Stimulated activated CD4-positive, alpha-beta T cell treated with anti-CD3 and anti-CD28 coated beads, Interleukin-4, amount 100 ng/mL, for 1 hour (primary cell): ENCODE measurements around the gene SLC22A12.

Source experiments
- DNase-seq: peaks from one replicate; pipeline ENCODE4 v3.0.0-alpha.2; 2020

The SLC22A12 gene

DNA sequence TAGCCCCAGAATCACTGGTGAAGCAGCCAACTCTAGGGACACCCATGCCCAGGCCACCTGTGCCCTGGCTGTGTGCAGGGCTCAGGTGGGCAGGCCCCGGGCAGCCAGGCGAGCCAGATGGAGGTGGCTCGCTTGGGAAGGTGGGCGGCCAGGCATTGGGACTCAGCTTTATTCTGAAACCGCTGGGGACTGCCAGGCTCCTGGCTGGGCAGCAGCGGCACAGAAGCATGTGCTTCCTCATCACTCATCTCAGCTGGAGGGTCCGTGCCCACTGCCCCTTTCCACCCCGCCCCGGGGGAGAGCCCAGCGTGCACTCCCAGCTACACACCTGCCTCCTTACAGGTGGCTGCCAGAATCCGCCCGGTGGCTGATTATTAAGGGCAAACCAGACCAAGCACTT, 27.1 kb upstream of the SLC22A12 start:
- no peak for DNase-seq

- no peak for DNase-seq
Observed at GRCh38 chr11:64564419-64564818, 26.6 kb upstream of the SLC22A12 start.

GRCh38 chr11:64564947-64565889, 25.8 kb upstream of the SLC22A12 start:
- DNase-seq = no peak

GRCh38 chr11:64566042-64566914, 24.7 kb upstream of the SLC22A12 start:
- peak; percentile 10 for DNase-seq

- DNase-seq = no peak
Observed at GRCh38 chr11:64566915-64567891, 23.8 kb upstream of the SLC22A12 start.

- DNase-seq = no peak
Observed at GRCh38 chr11:64568041-64568571, 22.9 kb upstream of the SLC22A12 start.

DNA sequence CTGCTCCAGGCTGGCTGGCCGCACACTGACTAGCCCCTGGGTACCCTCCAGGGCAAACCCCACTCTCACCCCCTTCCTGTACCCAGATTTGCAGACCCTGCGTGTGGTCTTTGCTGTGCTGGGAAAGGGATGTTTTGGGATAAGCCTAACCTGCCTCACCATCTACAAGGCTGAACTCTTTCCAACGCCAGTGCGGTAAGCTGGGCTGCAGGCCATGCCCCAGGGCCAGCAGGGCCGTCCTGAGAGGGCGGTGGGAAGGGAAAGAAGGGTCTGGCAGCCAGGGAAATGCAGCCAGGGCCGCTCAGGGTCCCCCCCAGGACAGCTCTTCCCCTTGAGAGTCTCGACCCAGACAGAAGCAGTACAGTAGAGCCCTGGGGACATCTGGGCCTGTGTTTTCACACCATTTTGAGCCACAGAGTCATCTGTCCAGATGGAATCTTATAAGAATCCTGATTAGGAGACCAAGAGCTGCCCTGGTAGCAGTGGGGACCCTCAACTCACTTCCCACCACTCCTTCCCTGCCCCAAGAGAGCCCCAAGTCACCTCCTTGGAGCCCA, 22.4 kb upstream of the SLC22A12 start:
- no peak for DNase-seq

DNA sequence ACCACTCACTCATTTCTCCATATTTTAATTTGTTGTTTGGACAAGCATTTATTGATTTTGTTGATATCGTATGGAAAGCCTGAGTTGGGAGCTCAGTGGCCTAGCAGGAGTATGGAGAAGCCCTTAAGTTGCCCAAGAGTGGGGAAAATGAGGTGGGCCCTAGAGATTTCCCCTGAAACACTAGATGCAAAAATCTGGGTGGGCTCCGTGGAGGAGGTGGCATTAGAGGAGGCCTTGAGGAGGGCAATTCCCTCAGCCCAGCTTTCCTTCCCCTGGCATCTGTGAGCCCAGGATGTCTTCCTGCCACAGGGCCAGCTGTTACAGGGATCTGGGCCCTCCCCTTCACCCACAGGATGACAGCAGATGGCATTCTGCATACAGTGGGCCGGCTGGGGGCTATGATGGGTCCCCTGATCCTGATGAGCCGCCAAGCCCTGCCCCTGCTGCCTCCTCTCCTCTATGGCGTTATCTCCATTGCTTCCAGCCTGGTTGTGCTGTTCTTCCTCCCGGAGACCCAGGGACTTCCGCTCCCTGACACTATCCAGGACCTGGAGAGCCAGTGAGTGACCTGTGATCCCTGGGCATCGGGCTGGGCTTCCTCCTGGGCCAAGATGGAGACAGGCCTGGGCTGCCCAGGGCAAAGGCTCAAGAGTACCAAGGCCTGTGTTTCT, 21.6 kb upstream of the SLC22A12 start:
- no peak for DNase-seq

GRCh38 chr11:64570341-64570740, 20.7 kb upstream of the SLC22A12 start:
- no peak for DNase-seq

- DNase-seq = no peak
Observed at GRCh38 chr11:64571050-64571409, 20.0 kb upstream of the SLC22A12 start.

DNA sequence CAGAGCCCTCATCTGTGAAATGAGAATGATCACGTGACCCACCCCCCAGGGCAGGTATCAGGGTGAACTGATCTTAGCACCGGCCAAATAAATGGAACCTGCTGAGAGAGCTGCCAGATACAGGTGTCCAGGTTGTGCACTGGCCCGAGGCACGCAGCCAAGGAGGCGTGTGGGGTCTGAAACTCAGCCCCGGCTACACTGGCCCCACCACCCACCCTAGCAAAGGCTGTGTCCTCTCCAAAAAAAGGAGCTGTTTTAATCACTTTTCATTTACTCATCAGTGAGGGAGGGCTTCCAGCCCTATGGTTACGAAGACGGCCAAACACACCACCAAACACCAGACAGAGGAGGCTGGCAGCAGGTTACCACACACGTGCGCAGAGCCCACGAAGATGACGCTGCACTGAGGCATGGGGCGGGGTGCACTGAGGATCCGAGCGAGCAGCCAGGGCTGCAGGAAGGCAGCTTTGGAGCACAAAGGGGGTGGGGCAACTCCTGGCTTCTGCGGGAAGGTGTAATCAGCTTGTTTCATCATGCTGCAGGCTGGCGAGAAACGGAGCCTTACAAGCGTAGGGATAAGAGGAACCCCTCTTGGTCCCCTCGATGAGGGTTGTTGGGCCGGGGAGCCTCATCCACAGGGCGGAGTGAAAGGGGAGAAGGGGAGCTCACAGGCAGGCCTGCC, 19.5 kb upstream of the SLC22A12 start:
- DNase-seq = no peak

DNA sequence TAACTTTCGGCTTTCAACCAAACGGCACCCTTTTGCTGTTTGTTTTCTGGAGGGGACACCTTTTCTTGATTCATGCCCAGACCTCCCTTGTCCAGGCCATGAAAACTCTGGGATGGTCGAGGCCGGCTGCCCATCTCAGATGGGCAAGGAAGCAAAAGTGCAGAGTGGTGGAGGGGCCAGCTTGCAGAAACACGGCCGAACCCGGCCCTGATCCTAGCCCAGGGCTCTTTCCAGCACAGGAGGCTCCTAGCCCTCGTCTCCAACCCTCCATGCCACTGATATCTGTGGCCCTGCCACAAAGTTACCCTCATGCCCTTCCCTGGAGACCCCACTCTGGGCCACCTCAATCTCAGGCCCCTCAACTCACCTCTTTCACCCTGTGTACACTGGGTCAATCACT, 18.9 kb upstream of the SLC22A12 start:
- no peak for DNase-seq

DNA sequence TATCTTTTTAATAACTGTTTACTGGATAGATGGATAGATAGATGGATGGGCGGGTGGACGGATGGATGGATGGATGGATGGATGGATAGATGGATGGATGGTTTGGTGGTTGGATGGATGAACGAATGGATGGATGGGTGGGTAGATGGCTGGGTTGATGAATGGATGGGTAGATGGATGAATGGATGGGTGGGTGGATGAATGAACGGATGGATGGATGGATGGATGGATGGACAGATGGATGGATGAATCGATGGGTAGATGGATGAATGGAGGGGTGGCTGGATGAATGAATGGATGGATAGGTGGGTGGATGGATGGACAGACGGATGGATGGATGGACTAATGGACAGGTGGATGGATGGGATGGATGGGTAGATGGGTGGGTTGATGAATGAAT, 13.8 kb upstream of the SLC22A12 start:
- DNase-seq = no peak

DNA sequence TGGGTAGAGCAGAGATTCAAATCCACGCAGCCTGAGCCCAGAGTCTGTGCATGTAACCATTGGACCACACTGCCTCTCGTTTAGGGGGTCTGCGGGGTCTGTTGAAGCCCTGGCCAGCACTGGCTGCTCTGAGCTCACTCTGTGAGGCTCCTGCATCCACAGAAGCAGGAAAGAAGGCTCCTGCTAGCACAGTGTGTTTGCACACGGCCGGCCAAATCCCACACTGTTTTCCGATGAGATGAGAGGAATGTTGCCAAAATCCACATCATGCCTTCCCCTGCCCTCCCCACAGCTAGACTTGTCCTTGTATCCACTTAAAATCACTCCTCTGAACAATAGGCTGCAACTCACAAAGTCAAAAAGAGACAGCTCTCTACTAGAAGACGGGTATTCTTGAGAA, 10.6 kb upstream of the SLC22A12 start:
- DNase-seq = no peak

GRCh38 chr11:64581057-64581523, 9.9 kb upstream of the SLC22A12 start:
- no peak for DNase-seq

DNA sequence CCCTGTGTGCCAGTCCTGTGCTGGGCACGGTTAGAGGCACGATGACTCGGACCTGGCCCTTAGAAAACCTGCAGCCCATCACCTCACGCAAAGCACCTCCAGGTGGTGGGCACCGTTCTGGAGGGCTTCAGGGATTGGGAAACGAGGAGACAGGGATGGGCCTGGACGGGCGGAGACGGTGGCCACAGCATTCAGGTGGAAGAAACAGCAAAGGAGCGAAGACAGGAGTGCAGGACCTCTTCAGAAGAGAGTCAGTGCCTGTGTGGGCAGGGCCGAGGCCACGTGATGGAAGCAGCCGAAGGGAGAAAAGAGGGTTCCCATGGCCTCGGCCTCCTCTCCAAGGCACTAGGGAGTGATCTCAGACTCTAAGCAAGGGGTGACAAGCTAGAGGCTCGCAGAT, 8.1 kb upstream of the SLC22A12 start:
- no peak for DNase-seq

DNA sequence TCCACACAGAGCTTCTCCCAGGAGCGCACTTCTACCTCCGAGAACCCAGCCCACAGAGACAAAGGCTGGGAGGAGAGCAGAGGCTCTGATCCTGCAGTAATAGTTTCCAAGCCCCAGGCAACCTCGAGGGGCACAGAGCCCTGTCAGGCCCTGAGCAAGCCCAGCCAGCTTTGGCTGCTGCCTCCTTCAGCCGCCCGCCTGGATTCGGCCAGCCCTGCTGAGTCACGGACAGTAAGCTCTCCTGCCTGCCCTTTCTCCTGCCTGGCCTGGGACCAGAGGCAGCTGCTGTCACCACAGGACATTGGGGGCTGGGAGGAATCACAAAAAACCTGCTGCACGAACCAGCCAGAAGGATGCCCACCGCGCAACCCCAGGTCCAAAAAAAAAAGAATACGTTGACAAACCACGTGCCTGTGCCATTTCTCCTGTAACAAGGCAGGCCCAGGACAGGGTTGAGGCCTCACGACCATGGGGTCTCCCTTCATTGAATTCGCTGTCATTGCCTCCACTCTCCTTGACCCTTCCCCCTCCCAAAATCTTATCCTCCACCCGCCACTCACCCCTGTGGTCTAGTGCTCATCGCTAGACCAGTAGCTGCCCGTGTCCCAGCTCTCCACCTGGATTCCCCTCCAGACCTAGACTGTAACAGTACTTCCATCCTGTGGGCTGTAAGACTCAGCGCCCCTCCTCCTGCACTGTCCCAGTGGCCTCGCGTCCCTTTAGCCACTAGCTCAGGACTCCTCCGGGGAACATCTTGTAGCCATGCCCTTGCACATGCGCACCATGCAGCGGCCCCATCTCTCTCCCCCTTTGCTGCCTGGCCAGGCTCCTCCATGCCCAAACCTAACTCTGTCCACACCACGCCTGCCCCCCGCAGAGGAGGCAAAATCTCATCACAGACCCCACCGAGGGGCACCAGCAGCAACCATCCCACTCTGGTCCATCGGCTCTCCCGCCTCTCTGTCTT, 7.4 kb upstream of the SLC22A12 start:
- no peak for DNase-seq

DNA sequence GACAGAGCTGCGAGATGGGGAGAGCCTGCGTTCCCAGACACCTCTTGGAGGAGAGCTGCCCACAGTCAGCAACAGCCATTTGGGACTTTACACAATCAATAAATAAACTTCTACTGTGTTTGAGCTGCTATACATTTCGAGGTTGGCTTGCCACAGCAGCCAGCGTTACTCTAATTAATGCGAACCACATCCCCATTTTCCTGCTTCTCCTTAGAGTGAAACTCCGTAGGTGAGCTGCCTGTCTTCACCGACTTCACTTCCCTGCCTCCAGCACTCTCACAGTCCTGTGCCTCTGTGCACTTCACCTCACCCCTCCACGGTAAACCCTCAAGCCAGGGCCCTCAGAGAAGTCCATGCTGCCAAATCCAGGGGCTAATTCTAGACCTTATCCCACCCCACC, 5.9 kb upstream of the SLC22A12 start:
- DNase-seq = no peak

DNA sequence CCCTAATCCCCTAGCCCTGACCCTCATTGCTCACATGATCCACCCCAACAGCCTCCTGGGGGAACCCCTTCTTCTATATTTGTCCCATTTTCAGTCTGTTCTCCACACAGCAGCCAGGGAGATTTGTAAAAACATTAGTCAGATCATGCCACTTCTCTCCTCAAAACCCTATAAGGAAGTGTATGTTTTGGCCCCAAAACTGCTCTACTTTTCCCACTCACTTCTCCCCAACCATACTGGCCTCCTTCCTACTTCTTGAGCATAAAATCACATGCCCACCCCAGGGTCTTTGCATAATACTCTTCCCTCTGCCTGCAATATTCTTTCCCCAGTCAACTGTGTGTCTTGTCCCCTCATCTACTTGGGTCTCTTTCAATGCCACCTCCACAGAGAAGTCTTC, 4.7 kb upstream of the SLC22A12 start:
- no peak for DNase-seq

DNA sequence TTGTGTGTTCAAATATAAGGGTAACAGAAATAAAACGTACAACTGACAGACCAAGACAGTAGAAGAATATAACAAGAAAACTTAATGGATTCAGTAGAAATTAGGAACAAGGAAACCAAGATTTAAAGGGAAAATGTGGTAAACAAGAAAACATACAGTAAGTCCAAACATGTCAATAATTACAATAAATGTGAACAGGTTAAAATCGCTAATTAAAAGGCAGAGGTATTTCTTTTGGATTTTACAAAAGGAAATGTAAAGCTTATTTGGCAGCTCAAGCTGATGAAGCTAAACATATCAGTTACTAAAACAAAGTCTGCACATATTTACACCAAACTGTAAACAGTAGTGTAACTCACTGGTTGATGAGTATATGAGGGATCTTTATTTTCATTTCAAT, 2.3 kb upstream of the SLC22A12 start:
- no peak for DNase-seq
